ENCODE results near the gene AGTR1. TPM values are rescaled to one million over a fixed set of nuclear protein-coding genes. Genes with fewer than 3 reads are reported as not detected.

The AGTR1 gene
- total and polyA plus RNA-seq, 10 of the 15 experiments (the other 5 are each of a cell fraction or from before 2014, with no cell fraction given) = not detected

GRCh38 chr3:148720873-148721272 lies 23.2 kb downstream of the AGTR1 start:
- H3K79me2 ChIP-seq (ENCODE audit: control insufficient read depth, insufficient read depth, low read length) = no peaks in the 10 kb centered on the region
- H3K4me1 ChIP-seq (ENCODE audit: control insufficient read depth, insufficient read depth, low read length) = no peaks in the 10 kb centered on the region
- in situ Hi-C loops (cut with MboI) (no loop called here), intact Hi-C loops (cut with micrococcal nuclease; ENCODE audit: unreplicated experiment) (no loop called here)
- H3K36me3 ChIP-seq (ENCODE audit: control insufficient read depth in 2 of 2, insufficient read depth in 2 of 2, low read length in 1 of 2) = no peaks in the 10 kb centered on the region
- ChIA-PET RAD21 (ENCODE audit: unreplicated experiment) (no interaction called here), POLR2A (interaction anchor here (0.6 kb wide), 1 partner anchor 12 kb away, joined by 4 read pairs; no protein-coding TSS in a partner anchor), SMC1A (ENCODE audit: uncharacterized antibody, unreplicated experiment) (no interaction called here), CTCF (interaction anchor here (0.6 to 1.1 kb wide), 2 partner anchors 9 to 366 kb away, joined by 4 read pairs; no protein-coding TSS in a partner anchor)
- FAIRE-seq (no peak), ATAC-seq (no peak), DNase-seq (ENCODE audit: low read depth, low spot score) (no peak)
- no peak overlapping the region for H2AFZ ChIP-seq (ENCODE audit: control insufficient read depth, low read depth, low read length)
- H3K9ac ChIP-seq (ENCODE audit: control insufficient read depth, insufficient read depth, low read length) = no peak overlapping the region
- H3K27ac ChIP-seq (ENCODE audit: control insufficient read depth, insufficient read depth) = no peak overlapping the region
- 4% methylated on average over 2 of the region's 2 CpGs for WGBS (ENCODE audit: insufficient coverage, insufficient replicate concordance, low lambda C conversion rate, missing lambda C conversion rate)
- H3K27me3 ChIP-seq (replicated peaks in 1 of 2; ENCODE audit: control insufficient read depth in 2 of 2, insufficient read depth in 2 of 2, low read length in 1 of 2) = no peaks in the 10 kb centered on the region
- TF ChIP-seq CEBPB (IDR thresholded peaks at IDR 0.05; ENCODE audit: borderline replicate concordance in 1 of 2, low read depth in 2 of 2, low read length in 2 of 2) = no peak
- TF ChIP-seq BCL11A (IDR thresholded peaks at IDR 0.05; ENCODE audit: low read depth, low read length) = no peak
- TF ChIP-seq NFYB (IDR thresholded peaks at IDR 0.05; ENCODE audit: insufficient read depth, low read depth, low read length) = no peak
- no peak for TF ChIP-seq ESRRA (IDR thresholded peaks at IDR 0.05; ENCODE audit: low read length)
- H3K4me3 ChIP-seq = no peak overlapping the region
- BruUV-seq (replicated peaks) = no TSS peak
- H3K4me2 ChIP-seq (ENCODE audit: control insufficient read depth, insufficient read depth) = no peak overlapping the region
- H4K20me1 ChIP-seq (ENCODE audit: control insufficient read depth, insufficient read depth) = no peaks in the 10 kb centered on the region
- no peaks in the 10 kb centered on the region for H3K9me3 ChIP-seq (replicated peaks; ENCODE audit: control insufficient read depth, insufficient read depth, low read length)

- ChIA-PET SMC1A (ENCODE audit: uncharacterized antibody, unreplicated experiment) (no interaction called here), CTCF (no interaction called here), POLR2A (no interaction called here), RAD21 (ENCODE audit: unreplicated experiment) (no interaction called here)
- no peak overlapping the region for H3K4me3 ChIP-seq
- no peaks in the 10 kb centered on the region for H3K79me2 ChIP-seq (ENCODE audit: control insufficient read depth, insufficient read depth, low read length)
- ATAC-seq (no peak), FAIRE-seq (no peak), DNase-seq (ENCODE audit: low read depth, low spot score) (no peak)
- H2AFZ ChIP-seq (ENCODE audit: control insufficient read depth, low read depth, low read length) = no peak overlapping the region
- H3K4me2 ChIP-seq (ENCODE audit: control insufficient read depth, insufficient read depth) = no peak overlapping the region
- no peaks in the 10 kb centered on the region for H4K20me1 ChIP-seq (ENCODE audit: control insufficient read depth, insufficient read depth)
- no peak overlapping the region for H3K27ac ChIP-seq (ENCODE audit: control insufficient read depth, insufficient read depth)
- 24% methylated on average over 4 of the region's 4 CpGs for WGBS (ENCODE audit: insufficient coverage, insufficient replicate concordance, low lambda C conversion rate, missing lambda C conversion rate)
- H3K36me3 ChIP-seq (ENCODE audit: control insufficient read depth in 2 of 2, insufficient read depth in 2 of 2, low read length in 1 of 2) = no peaks in the 10 kb centered on the region
- intact Hi-C loops (cut with micrococcal nuclease; ENCODE audit: unreplicated experiment) (no loop called here), in situ Hi-C loops (cut with MboI) (no loop called here)
- no peaks in the 10 kb centered on the region for H3K9me3 ChIP-seq (replicated peaks; ENCODE audit: control insufficient read depth, insufficient read depth, low read length)
- no peak overlapping the region for H3K9ac ChIP-seq (ENCODE audit: control insufficient read depth, insufficient read depth, low read length)
- BruUV-seq (replicated peaks) = no TSS peak
- no peaks in the 10 kb centered on the region for H3K4me1 ChIP-seq (ENCODE audit: control insufficient read depth, insufficient read depth, low read length)
- H3K27me3 ChIP-seq (replicated peaks in 1 of 2; ENCODE audit: control insufficient read depth in 2 of 2, insufficient read depth in 2 of 2, low read length in 1 of 2) = no peaks in the 10 kb centered on the region
- TF ChIP-seq ASH2L (IDR thresholded peaks at IDR 0.05; ENCODE audit: borderline replicate concordance, low read depth) (no peak), FOS (IDR thresholded peaks at IDR 0.05; ENCODE audit: borderline replicate concordance, extremely low read depth, insufficient read length) (no peak), SUPT20H (IDR thresholded peaks at IDR 0.05; ENCODE audit: borderline replicate concordance, control insufficient read depth, low read depth, low read length) (no peak), TAF1 (IDR thresholded peaks at IDR 0.05; ENCODE audit: borderline replicate concordance, low read depth, low read length) (no peak), NFXL1 (IDR thresholded peaks at IDR 0.05; ENCODE audit: borderline replicate concordance) (no peak), IRF4 (IDR thresholded peaks at IDR 0.05; ENCODE audit: low read depth, low read length) (no peak), CHD4 (IDR thresholded peaks at IDR 0.05) (no peak), ZNF687 (IDR thresholded peaks at IDR 0.05) (no peak), SRF (IDR thresholded peaks at IDR 0.05; ENCODE audit: low read depth in 2 of 2, low read length in 2 of 2) (no peak), ZNF384 (IDR thresholded peaks at IDR 0.05; ENCODE audit: borderline replicate concordance, low read depth, low read length) (no peak)
These were observed 25.9 kb downstream of the AGTR1 start for GRCh38 chr3:148723631-148724030.
